Upper lobe of left lung (tissue), 4 donors: ENCODE measurements around the gene CDKN3.

Experiments
- CTCF ChIP-seq, 6 experiments: fragments of 450-650 bp in 4 of 6; fragments of 200-600 bp in 2 of 6; sonication (generic) in 2 of 6; IDR thresholded peaks; one replicate each; pipeline ENCODE4 v1.5.1; 2016 to 2019; ENCODE audit warnings: antibody characterized with exemption in 6 of 6
- EP300 ChIP-seq, 4 donors: sonication (generic); formaldehyde crosslinking; IDR thresholded peaks; one replicate each; pipeline ENCODE4 v1.5.1; 2017; ENCODE audit warnings: antibody characterized with exemption in 4 of 4, control low read depth in 2 of 4
- POLR2A ChIP-seq, 4 donors: fragments of 450-650 bp; IDR thresholded peaks; one replicate each; pipeline ENCODE4 v1.5.1; 2016 to 2017; ENCODE audit warnings: antibody characterized with exemption in 4 of 4, mild to moderate bottlenecking in 2 of 4
- POLR2AphosphoS5 ChIP-seq, 2 donors: sonication (generic); formaldehyde crosslinking; IDR thresholded peaks; one replicate each; pipeline ENCODE4 v1.5.1; 2017; ENCODE audit warnings: antibody characterized with exemption in 2 of 2

- no peak for TF ChIP-seq CTCF (IDR thresholded peaks at IDR 0.05)
- no peak for TF ChIP-seq POLR2AphosphoS5 (IDR thresholded peaks at IDR 0.05)
- TF ChIP-seq POLR2A (IDR thresholded peaks at IDR 0.05), result no peak
- TF ChIP-seq EP300 (IDR thresholded peaks at IDR 0.05), result no peak
Observed at GRCh38 chr14:54438703-54439102, 41.9 kb downstream of the CDKN3 start.
